NCI-H1105 (cell line): ENCODE measurements around the gene NF2.

Experiments used
- DNase-seq: peaks from one replicate; lab custom pipeline; 2025; lab: John Stamatoyannopoulos, UW

Gene NF2

DNA sequence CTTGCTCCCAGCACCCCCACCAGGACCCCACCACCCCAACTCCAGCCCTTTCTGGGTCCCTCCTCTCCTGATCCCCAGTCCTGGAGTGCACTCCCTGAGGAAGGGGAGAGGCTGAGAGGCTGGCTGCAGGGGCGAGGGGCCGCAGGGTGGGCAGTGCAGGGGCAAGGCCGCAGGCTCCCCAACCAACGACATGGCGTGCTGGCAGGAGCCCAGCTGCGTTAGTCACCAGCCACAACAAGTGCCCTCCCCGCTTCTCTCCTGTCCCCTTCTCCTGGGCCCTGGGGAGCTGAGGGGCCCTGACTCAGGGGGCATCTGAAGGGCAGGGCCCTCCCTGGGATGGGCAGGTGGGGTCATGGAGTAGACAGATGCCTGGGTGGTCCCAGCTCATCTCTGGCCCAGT is 118.7 kb downstream of the NF2 start:
- no peak for DNase-seq

DNA sequence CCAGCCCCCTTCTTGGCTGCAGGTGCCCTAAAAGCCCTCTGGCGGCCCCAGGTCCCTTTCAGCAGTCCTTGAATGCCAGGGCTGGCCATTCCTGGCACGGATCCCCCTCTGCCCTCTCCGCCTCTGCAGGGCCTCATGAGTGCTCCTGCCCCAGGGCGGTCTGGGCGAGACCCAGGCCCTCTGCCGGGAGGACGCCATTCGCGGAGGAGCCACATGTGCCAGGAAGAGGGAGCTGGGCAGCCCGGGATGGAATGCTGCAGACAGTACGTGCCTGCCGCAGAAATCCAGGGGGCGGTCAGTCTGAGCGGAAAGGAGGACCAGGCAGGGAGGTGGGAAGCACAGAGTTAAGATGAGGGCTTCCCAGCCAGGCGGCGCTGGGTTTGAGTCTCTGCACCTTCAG is 119.2 kb downstream of the NF2 start:
- DNase-seq = no peak

DNA sequence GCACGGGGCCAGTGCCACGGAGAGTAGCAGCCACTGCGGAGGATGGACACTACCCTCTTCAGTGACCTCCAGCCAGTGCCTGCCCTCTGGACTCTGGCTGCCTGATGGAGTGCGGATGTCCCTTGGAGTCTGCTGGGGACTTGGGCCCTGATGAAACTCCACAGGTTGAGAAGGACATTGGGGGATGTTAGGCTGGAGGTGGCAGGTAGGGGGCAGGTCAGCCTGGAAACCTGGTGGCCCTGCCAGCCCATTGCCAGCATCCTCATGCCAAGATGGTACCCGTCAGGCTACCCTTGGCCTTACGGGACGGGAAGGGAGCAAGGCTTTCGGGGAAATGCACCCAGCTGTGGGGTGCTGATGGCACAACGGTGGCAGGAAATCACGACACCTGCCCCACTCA is 120.3 kb downstream of the NF2 start:
- no peak for DNase-seq

DNA sequence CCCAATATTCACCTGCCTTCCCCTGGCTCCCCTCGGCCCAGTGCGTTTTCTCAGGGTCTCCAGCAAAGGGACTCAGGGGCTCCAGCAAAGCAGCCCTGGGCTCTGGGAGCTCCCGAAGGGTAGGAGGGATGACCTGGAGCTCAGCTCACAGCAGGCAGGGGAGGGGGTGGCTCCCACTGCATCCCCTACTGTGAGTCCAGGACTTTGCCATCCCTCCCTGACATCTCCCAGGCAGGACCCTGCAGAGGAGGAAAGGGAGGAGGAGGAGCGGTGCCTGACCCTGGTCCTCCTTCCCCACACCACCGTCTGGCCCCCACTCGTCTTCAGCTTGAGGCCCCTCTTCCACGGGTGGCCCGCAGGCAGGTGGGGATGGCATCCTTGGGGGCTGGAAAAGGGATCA is 121.4 kb downstream of the NF2 start:
- DNase-seq = no peak

DNA sequence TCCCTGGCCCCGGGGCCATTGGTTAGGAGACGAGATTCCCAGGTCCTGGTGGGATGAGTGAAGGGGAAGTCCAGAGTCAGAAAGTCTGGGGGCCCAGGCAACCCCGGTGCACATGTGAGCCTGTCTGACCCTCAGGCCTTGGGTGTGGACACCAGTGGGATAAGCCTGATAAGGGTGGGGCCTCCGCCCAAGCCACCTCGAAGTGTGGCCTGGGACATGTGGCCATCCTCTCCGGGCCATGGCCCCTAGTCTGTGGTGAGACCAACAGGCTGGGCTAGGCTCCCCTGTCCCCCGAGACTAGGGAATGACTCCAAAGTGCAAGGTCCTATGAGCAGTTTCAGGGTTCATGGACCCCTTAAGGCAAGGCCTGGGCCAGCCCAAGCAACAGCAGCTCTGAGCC is 122.7 kb downstream of the NF2 start:
- no peak for DNase-seq

DNA sequence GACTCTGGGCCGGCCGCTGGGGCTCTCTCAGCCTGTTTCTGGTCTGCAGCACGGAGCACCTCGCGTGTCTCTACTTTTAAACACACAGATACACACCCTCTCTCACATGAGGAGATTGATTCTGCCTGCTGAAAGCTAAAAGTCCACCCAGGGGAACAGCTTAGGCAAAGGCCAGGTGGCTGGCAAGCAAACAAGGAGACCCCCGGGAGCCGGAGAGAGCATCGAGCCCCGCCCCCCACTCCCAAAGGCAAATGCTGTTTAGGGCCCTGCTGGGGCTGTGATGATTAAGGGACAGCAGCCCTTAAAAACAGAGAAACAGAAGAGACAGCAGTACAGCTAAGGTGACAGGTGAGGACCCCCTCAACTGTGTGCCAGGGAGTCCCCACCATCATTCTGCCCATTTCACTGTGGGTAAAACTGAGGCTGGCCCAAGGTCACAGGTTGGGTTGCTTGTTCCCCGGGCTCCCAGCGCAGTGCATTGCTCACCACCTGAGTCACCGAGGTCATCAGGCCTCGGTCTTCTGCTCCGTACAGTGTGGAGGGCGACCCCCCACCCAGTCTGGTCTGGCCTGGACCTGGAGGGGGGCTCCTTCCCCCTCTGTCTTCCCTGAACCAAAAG is 123.2 kb downstream of the NF2 start:
- no peak for DNase-seq

DNA sequence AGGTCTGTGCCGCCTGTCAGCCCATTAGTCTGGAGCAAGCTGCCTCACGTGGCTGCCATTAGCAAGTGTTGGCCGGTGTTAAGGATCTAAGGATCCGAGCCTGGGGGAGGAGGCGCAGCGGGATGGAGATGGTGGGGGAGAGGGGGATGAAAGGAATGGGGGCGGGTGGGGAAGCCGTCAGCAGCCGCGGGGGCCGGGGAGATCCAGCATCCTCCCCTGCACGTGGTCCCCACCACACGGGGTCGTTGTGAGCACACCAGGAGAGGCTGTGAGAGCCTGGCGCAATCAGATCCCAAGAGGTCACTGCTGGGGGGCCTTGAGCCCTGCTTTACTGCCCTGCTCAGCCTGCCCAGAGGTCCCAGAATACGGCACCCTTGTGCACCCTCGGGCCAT is 123.7 kb downstream of the NF2 start:
- no peak for DNase-seq

DNA sequence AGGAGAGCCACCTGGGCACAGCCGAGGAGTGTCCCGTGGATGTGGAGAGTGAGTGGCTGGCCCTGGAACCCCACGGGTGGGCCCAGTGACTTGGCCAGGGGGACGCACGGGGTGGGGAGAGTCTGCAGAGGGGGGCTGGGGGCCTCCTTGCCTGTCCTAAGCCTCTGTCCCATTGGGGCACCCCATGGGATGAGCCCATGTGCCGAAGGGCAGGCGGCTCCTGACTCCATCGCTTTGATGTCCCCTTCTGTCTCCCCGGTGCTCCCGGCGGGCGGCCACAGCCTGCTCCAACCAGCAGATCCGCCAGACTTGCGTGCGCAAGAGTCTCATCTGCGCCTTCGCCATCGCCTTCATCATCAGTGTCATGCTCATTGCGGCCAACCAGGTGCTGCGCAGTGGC is 125.7 kb downstream of the NF2 start:
- DNase-seq = no peak

DNA sequence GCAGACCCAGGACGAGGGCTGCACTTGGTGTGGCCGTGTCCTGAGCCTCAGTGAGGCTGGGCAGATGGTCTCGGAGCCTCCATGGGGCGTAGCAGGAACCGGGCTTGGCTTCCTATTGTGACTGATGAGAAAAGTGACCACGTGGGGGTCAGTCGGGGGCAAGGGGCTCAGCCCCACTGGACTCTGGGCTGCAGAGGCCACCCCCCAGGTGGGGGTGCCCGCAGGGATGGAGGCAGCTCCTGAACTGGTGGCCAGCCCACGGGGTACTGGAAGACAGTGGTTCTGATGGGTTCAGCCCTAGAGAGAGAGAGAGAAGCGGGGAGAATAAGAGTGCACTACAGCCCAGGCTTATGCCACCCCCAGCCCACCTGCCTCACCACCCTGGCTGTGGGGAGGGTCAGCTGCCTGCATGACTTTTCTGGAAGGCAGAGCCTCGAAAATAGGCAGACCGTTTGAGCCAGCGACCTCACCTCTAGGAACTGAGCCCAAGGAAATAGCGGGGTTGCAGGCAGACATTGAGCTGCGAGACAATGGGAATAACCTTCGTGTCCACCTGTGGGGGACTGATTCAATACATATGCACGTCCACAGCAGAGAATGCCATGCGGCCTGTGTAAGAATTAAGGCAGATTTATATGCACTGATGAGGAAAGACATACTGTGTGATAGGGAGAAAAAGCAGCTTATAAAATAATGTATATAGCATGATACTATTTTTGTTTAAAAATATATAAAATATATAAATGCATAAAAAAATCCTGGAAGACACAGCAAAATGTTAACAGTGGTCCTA is 127.8 kb downstream of the NF2 start:
- DNase-seq = no peak

DNA sequence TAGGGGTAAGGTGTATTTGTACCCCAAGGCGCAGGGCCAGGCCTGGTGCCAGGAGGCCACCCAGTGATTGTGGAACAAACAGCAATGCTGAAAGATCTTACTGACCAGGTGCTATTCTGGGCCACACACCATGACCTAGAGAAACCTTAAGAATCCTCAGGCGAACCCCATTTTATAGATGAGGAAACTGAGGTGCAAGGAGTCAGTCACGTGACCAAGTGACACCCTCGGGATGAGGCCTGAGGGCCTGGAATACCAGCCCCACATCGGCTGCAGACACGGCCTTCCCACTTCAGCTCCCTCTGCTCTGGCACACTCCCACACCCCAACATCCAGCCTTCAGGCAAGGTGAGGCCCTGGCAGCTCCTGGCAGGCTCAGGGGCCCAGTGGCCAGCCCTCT is 129.4 kb downstream of the NF2 start:
- DNase-seq = no peak

DNA sequence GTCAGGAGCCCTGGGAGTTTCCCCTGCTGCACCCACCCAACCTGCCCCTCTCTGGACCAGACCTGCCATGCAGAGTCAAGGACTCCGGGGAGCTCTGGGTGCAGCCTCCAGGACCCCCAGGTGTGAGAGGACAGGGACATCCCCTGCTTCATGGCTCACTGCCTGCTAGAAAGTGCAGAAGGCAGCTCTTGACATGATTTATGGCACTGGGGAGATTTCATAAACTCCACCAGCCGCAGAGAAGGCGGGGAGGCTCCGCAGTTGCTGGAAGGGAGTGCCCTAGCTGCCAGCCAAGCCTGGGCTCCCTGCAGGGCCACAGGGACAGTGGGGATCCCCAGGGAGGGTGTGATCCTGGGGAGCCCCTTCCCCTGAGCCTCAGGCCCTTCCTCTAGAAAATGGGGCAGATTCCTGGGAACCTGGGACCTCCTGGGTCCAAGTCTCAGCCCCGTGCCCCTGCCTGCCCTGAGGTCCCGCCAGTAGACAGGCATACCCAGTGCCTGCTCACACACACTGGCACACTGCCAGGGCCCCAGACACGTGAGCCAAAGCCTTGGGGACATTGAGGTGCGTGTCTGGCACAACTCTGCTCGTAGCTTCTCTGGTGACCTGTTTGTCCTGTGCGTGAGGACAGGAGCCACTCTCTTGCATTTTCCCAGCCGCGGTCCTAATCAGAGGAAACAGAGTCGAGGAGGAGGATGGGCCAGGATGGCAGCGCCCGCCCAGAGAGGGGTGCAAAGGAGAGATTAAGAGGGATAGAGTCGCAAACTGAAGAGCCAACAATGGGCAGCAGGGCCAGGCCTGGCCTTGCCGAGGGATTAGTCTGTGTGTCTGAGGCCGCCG is 130.1 kb downstream of the NF2 start:
- peak; percentile 74 for DNase-seq

DNA sequence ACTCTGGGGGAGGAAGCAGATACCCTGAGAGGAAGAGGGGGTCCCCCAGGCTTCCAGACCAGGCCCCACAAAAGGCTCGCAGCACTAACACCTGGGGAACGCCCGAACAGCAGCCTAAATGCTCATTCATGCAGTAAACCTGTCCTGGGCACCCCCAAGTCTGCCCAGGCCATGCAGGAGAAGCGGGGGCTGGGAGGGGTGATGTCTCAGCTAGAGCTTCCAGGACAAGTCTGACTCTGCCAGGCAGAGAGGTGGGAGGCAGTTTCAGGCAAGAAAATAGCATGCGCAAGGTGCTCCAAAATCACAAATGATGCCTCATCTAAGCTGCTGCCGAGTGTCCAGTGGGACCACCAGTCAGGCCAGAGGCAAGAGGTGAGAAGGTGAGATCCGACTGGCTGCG is 131.0 kb downstream of the NF2 start:
- DNase-seq = no peak

DNA sequence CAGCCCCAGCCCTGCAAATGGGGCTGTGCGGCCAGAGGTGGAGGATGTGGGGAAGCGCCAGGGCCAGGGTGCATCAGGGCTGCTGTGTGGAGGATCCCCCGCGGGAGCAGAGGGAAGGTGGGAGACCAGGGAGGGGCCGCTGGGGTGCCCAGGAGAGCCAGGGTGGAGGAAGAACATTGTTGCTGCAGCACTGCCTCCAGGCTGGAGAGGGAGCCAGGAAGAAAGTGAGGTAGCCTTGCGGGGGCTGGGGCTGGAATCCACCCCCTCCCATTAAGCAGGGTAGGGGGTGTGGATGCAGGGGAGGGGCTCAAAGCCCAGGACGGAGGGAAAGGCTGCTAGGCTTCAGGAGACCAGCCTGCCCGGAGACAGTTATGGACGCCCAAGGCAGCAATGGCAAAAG is 131.4 kb downstream of the NF2 start:
- no peak for DNase-seq

DNA sequence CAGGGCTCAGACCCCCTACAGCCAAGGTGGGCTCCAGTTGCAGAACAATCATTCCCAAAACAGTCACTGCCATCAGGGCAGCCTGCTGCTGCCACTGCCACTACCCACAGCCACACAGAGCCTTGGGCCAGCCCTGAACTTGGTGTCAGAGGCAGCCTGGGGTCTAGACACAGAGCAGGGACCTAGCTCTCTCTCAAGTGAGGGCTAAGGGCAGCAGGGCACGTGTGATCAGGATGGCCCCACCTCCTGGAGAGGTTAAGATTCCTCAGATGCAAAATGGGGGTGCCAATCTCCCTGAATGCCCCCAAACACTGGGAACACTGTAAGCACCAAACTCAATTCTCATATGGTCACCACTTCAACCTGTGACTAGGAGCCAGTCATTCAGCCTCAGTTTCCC is 132.0 kb downstream of the NF2 start:
- no peak for DNase-seq

DNA sequence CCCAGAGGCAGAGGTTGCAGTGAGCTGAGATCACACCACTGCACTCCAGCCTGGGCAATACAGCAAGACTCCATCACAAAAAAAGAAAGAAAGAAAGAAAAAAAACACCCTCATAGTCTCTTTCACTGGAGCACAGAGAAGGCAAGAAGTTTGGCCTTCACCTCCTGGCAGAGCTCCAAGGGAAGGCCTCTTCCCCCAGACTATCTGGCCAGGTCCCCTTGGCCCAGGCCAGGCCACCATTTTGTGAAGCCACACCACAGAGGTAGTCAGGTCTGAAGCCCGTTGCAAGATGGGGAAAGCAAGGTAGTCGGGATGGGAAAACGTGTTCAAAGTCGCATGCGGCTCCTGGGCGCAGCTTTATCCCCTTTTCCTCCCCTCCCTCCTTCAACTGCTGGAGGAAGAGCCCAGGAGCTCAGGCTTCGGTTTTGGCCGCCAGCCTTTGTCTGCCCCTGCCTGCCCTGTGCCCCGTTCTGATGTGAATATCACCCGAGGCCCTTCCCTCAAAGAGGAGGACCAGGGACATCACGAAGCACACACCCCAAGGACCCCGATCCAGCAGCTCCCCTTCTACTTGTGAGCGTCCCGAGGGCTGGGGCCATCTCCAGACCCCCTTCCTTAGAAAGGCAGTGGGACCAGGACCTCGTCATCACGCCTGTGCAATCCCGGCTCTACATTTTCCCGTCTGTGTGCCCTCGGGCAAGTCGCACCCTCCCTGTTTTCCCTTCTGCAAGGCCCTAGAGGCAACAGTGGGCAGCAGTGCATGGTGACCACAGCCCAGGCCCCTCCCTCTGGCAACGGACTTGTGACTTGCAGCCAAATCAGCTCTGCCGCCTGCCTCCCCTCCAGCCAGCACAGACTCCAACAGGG is 134.1 kb downstream of the NF2 start:
- DNase-seq = no peak

DNA sequence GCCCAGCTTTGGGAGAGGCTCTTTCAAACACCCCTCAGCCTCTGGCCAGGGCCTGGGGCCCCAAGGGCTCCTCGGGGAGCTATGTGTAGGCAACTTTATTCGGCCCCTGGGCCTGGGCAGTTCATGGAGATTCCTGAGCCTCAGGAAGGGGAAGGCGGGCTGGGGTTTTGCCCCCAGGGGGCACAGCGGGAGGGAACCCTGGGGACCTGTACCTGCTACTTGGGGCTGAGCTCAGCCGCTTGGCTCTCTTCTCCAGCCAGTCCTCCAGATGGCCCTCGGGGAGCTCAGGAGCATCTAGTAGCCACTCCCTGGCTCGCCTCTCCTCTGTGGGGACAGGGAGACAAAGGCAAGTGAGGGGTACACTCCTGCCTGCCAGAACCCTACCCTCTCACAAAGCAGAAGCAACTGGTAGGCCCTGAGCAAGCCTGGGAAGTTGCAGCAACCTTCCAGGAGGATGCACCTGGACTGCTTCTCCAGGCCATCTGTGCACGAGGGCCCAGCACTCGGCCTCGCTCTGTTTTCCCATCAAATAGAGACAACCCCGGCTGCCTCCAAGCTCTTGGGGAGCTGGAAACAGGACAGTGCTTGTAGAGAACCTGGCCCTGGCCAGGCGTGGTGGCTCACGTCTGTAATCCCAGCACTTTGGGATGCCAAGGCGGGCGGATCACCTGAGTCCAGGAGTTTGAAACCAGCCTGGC is 134.8 kb downstream of the NF2 start:
- no peak for DNase-seq

DNA sequence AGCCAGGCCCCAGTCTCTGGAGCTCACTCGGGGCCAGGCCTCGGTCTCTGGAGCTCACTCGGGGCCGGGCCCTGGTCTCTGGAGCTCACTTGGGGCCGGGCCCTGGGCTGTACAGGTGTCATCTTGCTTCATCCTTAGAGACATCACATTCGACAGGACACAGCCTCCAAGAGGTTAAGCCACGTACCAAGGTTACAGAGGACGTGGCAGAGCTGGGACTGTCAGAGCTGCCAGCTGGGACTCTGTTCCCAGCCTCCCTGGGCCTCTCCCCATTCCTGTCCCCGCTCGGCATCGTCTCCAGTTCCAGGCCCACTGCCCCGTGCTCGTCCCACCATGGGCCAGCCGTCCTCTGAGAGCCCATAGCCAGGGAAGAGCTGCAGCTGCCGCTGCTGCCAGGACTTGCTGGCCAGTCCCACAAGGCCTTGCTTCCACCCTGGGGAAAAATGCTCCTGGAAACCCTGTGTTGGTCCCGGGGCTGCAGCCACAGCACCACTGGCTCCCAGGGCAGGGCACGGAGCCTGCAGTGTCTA is 136.0 kb downstream of the NF2 start:
- DNase-seq = no peak

DNA sequence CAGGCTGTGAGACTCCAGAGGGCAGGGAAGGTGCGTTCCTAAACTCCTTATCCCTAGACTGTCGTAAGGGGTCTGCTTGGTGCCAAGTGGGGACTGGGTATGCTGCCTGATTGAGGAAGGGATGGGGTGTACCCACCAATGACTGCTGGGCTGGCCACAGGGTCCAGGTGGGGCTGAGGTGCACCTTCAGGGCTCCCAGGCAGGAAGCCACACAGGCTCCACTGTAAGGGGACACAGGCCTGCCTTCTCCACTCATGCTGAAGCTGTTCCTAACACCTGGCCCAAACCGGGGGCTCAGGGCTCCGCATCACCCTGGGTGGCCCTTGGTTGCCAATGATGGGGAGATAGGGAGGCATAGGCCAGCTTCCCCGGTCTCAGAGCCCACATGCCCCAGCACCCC is 136.8 kb downstream of the NF2 start:
- DNase-seq = no peak

DNA sequence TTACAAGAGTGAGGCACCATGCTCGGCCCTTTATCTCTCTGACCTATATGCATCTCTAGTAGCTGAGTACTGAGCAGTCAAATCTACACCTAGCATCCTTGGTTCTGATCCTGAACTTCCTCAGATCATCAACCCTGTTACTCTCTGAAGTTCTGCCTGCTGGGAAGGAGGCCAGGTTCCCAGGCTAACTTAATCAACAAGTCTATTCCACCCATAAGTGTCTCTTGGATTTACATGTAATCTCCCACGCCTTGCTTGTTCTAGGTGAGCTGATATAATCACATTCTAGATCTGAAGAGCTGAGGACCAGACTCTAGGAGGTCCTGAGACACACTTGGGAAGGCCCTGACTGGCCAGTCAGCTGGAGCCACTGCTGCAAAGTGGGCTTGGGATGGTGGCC is 138.5 kb downstream of the NF2 start:
- DNase-seq = no peak

DNA sequence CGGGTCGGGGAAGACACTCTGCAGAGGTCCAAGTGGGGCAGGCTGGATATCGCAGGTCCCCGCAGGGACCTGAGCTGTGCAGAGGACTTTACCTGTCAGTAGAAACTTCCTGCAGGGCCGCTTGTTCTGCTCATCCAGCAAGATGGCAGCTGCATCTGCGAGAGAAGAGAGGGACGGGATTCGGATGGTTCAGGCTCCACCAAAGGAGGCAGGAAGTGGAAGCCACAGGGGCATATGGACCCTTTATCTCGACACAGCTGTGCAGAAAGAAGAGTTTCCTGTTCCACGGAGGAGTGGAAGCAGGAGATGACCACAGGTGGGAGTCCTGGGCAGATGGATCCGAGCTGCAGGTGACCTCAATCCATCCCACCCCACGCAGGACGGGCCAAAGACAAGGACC is 138.9 kb downstream of the NF2 start:
- no peak for DNase-seq

DNA sequence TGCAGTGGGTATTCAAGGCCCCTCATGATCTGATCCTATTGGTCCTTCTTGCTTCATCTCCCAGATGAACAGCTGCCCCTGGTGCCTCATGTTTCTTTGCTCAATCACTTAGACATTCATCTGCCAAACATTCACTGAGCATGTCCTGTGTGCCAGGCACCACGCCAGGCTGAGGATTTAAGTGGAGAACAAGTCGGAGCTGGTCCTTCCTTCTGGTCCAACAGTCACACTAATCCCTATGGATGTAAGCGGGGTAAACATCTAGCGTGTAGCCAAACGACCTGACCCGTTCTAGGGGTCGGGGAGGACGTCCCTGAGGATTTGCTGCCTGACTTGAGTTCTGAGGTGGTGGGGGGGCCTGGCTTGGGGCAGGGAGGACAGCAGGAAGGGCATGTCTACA is 141.5 kb downstream of the NF2 start:
- peak; percentile 79 for DNase-seq
